Cardiac fibroblast (primary cell): ENCODE data around the gene LPP.

Experiments
- DNase-seq, 2 donors: peaks; one replicate each; pipeline versions ENCODE4 v3.0.0 to v3.0.0-alpha.2; 2010; ENCODE audit warnings: low read depth in 2 of 2
- H3K4me3 ChIP-seq, 2 donors: replicated peaks in 1 of 2; 1 replicate in 1 of 2; 2 replicates in 1 of 2; pipeline ENCODE4 v1.5.1; 2011; ENCODE audit warnings: low read depth in 2 of 2, low read length in 2 of 2, mild to moderate bottlenecking in 2 of 2, moderate library complexity in 1 of 2
- CTCF ChIP-seq: IDR thresholded peaks from one replicate; pipeline ENCODE4 v1.5.1; 2011; ENCODE audit warnings: low read depth, mild to moderate bottlenecking, low read length, inconsistent platforms

LPP gene

DNA sequence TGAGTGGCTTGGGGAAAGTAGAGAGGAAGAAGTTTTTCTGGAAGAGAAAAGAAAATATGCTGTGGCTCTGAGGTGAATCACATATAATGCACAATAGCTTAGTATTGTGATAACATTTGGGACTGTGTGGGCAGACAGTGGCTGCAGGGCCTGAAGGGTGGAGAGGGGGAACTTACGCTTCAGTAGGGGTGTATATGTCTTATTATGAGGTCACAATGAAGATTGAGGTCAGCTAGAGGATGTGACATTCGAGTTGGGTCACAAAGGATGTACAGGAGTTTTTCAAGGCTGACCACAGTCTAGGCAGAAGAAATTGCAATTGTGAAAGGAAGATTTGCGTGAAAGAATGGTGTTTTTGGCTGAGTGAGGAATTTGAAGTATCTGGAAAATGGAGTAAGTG is 414.8 kb downstream of the LPP start:
- TF ChIP-seq CTCF: no peak
- no peak overlapping the region for H3K4me3 ChIP-seq
- peak; percentile 19 to 72 for DNase-seq

DNA sequence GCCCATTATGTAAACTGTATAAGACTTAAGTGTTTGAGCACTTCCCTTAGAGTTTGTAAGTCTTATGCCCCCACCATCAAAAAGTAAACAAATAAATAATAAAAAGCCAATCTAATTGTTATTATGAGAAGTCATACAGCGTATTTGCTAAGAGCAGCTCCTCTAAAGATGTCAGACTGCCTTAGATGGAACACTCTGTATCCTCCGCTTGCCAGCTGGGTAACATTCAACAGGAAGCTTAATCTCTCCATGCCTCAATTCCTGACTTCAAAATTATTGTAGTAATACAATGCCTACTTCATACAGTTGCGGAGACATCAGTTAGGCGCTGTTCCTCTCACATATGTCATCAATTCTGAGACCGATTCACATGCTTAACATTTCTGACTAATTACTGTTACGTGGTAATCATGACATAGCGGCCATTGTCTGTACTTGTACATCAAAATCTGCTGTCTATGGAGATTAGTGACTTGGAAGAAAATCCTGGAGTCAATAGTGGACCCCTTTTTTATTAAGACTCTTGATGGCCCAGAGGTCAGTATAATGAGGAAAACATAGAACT is 417.7 kb downstream of the LPP start:
- no peak for TF ChIP-seq CTCF
- H3K4me3 ChIP-seq: no peak overlapping the region
- DNase-seq: peak; percentile 10 to 49

DNA sequence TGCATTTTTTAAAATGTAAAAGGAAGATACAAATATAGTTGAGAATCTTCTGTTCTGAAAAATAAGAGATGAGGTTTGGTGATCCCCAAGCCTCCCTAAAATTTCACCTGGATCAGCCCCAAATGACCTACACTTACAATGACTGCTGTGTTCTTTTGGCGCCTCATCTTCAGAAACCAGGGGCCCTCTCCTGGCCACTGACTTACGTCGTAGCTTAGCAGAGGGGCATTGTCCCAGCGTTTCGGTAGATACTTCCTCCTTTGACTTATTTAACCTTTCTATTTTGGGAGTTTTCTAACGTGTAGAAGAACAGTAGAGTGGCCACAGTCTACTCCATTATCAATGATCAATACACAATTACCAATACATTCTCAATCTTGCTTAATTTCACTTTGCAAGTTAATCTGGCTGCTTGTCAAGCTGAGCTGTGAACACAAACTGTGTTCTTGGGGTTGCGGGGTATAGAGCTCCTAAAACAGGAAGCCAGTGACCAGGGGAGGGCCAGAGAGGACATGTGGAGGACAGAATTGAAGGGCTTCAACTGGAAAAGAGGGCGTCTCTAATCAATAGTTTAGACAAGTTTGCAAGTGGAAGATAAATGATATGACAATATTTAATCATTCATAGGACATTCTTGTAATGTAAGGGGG is 419.5 kb downstream of the LPP start:
- no peak for DNase-seq
- no peak overlapping the region for H3K4me3 ChIP-seq
- no peak for TF ChIP-seq CTCF

DNA sequence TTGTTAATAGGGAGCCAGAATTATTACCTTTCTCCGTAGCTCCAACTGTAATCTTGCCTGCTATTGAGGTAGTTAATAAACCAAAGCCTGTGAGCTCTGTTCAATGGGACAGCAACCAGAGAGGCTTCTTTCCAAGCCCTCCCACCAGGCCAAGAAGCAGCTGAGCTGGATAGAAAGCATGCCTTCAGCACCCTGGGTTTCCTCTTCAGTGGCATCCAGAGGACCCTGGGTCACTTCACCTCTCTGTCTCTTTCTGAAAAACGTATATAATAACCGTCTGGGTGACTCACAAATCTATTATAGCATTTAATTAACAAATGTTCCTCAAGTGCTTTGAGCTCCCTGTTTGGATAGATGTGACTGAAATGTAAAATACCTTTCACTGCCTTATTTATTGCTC is 420.0 kb downstream of the LPP start:
- H3K4me3 ChIP-seq: no peak overlapping the region
- DNase-seq: no peak
- no peak for TF ChIP-seq CTCF

- no peak overlapping the region for H3K4me3 ChIP-seq
- no peak for TF ChIP-seq CTCF
- DNase-seq: no peak
Observed at GRCh38 chr3:188574885-188575284, 420.9 kb downstream of the LPP start.

- TF ChIP-seq CTCF: no peak
- DNase-seq: no peak
- no peak overlapping the region for H3K4me3 ChIP-seq
Observed at GRCh38 chr3:188575501-188575900, 421.5 kb downstream of the LPP start.

- DNase-seq: no peak
- TF ChIP-seq CTCF: no peak
- H3K4me3 ChIP-seq: no peak overlapping the region
Observed at GRCh38 chr3:188577539-188577938, 423.6 kb downstream of the LPP start.
